Bone marrow (tissue), 2 donors: ENCODE results near the gene PLCG1.

ENCODE experiments used
- DNase-seq, 2 donors: peaks; one replicate each; lab custom pipeline; 2025; lab: John Stamatoyannopoulos, UW

The PLCG1 gene

DNA sequence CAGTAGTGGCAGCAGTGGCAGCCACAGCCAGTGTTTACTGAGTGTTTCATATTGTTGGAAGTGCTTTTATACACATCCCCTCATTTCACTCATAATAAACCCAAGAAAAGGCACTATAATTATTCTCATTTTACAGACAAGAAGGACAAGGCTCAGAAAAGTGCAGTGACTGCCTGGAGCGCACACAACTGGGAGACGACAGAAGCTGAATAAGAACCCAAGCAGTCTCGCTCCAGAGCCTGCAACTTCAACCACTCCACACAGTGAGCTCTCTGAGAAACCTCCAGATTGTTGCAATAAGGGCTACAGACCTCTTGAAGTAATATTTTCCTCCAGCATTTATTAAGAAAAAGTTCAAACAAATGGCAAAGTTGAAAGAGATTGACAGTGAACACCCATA is 76.9 kb downstream of the PLCG1 start:
- DNase-seq: no peak

DNA sequence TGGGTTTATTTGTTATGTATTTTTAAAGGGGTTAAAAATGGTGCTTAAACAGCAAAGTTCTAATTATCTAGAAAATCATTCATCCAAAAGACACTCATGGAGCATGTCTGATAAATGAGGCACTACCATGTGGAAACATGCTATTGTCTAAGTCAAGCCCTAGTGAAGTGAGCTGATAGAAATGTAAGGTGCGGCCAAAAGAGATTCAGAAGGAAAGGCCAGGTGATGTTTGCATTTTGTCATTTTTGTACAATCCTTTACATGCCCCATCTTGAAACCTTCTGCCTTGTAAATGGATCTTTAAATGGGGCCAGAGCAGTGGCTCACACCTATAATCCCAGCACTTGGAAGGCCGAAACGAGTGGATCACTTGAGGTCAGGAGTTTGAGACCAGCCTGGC is 77.3 kb downstream of the PLCG1 start:
- no peak for DNase-seq

DNA sequence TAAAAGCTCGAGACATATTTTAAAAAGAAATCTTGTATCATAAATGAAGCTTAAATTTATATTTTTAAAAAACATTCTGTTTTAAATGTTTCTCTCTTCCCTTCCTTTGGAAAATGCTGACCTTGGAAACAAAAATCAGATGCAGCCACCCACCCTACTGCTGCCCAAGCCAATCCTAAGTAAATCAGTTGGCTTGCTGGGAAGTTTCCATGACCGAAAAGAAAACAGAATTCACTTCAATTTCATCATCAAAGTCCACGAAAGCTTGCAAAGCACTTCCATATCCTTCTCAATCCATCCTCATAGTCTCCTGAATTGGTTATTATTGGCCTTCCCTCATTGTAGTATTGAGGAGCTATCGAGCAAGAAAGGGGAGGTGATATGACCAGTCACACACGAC is 80.1 kb downstream of the PLCG1 start:
- no peak for DNase-seq

DNA sequence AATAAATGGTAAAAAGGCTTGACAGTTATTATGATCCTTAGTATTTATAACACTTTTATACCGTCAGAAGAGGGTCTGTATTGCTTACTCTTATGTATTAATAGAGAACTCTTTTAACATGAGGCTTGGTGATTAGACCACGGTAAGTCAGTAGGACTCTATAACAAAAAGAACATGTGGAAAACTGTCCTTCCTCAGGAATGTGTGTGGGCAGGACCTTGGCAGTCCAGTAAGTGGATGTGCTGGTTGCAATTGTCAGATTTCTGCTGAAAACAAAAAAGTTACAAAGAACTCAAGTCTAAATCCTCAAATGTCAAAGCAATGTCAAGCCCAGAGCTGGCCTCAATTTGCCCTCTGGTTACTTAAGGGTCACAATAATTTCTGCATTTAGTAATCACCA is 81.1 kb downstream of the PLCG1 start:
- no peak for DNase-seq

DNA sequence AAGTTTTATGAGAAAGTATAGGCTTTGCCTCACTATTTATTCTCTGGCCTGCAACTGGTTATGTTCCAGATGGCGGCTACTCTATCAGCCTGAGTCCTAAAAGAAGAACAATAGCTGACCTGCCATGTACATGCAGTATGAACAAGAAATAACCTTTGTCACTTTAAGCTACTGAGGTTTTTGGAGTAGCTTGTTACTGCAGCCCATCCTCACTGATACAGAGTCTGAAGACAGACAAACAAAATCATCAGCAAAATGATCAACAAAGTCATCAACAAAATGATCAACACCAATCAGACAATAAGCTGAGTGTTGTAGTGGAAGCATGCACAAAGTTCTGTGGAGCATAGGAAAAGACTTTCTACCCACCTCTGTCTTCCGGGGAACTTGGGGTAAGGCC is 82.5 kb downstream of the PLCG1 start:
- no peak for DNase-seq

DNA sequence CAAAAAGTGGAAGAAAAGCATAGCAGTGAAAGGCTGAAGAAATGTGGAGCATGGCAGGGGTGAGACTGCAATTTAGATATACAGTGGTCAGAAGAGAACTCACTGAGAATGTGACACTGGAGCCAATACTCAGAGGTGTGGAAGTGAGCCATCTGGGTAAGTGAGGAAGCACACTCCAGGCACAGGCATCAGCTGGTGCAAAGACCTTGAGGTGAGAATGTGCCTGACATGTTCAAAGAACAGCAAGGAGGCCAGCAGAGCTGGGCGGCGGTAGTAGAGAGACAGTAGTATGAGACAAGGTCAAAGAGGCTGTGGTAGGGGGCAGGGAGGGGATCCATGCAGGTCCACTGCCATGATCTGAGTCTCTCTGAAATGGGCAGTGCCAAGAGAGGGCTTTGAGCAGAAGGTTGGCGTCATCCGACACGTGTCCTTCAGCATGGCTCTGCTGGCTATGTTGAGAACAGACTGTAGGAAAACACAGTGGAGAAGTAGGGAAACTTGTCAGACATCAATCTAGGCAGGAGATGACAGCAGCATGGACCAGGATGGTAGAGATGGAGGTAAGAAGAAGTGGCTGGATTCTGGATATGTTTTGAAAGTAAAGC is 84.4 kb downstream of the PLCG1 start:
- no peak for DNase-seq

DNA sequence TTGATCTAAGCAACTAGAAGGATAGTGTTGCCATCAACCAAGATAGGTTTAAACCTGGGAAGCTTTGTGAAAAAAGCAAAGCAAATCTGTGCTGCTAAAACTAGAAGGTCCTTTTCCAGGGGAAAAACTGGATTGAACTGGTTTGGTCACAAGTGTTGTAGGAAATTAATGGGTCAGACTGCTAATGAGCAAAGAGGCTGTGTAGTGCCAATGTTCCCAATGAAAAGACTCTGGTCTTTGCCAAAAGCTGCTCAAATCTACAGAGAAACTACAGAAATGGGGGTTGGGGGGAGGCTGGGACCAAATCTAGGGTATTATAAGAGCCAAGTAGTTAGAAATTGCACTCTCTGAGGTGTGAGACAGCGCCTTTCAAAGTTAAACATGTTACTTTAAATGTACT is 85.0 kb downstream of the PLCG1 start:
- no peak for DNase-seq

DNA sequence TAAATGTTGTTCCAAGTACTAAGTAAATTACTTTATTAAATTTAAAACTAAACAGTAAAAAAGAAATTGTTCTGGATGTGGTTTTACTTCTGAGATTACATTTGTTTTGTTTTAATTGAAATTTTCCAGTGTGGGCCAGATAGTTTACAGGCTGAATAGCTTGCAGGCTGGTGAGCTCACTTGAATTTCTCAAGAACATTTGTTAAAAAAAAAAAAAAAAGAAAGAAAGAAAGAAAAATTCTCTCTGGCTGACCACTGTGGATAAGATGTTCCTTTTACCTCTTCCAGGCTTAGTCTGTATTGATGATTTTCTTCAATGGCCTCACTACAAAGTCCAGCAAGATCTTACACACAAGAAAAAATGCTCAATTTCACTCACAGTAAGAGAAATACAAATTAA is 85.4 kb downstream of the PLCG1 start:
- no peak for DNase-seq

DNA sequence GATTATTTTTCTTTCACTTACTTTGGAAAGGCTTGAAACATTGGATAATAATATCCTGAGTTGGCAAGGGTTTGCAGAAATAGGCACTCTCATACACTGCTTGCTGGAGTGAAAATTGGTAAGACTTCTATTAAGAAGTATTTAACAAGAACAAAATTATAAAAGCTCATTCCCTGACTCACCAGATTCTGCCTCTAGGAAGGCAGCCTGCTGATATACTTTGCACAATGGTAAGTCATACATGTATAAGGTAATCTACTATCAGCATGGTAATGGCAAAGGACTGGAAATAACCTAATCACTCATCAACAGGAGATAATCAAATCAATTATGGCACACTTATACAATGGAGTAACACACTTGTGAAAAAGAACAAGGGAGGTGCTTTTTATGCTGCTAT is 85.8 kb downstream of the PLCG1 start:
- no peak for DNase-seq

DNA sequence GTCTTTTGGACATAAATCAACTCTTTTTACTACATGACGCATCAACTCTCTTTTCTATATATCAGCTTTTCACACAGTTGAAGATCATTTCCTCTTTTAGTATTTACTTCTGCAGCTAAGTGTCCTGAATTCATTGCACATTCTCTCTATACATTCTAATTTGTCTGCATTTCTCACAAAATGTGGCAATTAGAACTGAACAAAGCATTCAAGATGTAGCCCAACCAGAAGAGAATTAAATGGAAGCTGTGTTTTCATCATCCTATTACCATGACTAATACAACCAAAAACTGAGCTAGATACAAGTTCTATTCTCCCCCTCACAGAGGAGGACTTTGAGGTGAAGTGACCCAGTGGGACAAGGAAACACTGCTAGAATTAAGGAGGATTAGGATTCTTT is 86.9 kb downstream of the PLCG1 start:
- peak in 1 of 2 donors; percentile 52 for DNase-seq

DNA sequence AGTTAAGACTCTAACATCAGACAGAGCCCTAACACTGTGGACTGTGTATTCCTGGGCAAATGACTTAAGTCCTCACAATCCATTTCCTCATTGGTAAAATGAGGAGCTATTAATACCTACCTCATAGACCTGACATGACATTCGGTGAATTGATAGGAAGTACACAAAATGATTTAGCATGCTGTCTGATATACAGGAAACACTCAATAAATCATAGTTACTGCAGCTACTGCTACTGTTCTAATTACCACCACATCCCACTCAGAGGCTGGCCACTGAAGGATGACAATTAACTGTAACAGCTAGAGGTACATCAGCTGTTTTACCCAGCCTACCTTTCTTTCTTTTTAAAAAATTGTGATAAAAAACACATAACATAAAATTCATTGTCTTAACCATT is 87.7 kb downstream of the PLCG1 start:
- peak in 1 of 2 donors; percentile 80 for DNase-seq

DNA sequence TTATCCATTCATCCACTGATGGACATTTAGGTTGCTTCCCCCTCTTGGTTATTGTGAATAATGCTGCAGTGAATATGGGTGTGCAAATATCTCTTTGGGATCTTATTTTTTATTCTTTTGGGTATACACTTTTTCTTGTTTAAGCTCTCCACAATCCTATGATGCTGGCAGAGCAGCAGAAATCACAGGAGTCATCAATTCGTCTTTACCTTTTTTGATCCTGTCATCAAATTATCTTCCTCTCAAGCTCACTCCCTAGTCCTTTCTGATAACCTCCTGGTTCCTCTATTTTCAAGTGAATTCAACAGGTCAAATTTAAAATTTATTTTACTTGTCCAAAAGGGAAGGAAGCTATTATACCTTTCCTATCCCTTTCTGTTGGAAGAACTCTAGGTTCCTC is 89.1 kb downstream of the PLCG1 start:
- DNase-seq: no peak
